Loucy (cell line): ENCODE measurements around the gene CDH5.

ENCODE experiments used
- H2AFZ ChIP-seq: fragments of 200-600 bp; sonication (generic); 2 replicates; pipeline ENCODE4 v1.6.0; 2016; ENCODE audit warnings: antibody characterized with exemption, mild to moderate bottlenecking, low read length, moderate library complexity
- H3F3A ChIP-seq: fragments of 200-600 bp; 2 replicates; pipeline ENCODE4 v1.6.0; 2016; ENCODE audit warnings: antibody characterized with exemption, low read depth, mild to moderate bottlenecking
- H3K27me3 ChIP-seq: fragments of 200-600 bp; sonication (generic); 2 replicates; pipeline ENCODE4 v1.6.1; 2014; ENCODE audit warnings: low read length, mild to moderate bottlenecking; ENCODE audit not compliant: insufficient read depth, poor library complexity, severe bottlenecking
- H3K36me3 ChIP-seq: fragments of 200-600 bp; sonication (generic); 2 replicates; pipeline ENCODE4 v1.6.1; 2016; ENCODE audit warnings: low read length; ENCODE audit not compliant: insufficient read depth
- H3K4me1 ChIP-seq: fragments of 200-600 bp; sonication (generic); 2 replicates; pipeline ENCODE4 v1.5.1; 2014; ENCODE audit warnings: low read length, mild to moderate bottlenecking; ENCODE audit not compliant: insufficient read depth, poor library complexity, severe bottlenecking
- H3K4me2 ChIP-seq: fragments of 200-600 bp; sonication (generic); 2 replicates; pipeline ENCODE4 v1.6.0; 2014; ENCODE audit warnings: antibody characterized with exemption, low read length, low read depth, mild to moderate bottlenecking; ENCODE audit not compliant: poor library complexity, severe bottlenecking
- H3K4me3 ChIP-seq: fragments of 200-600 bp; sonication (generic); 2 replicates; pipeline ENCODE4 v1.5.1; 2014; ENCODE audit warnings: low read length, mild to moderate bottlenecking, mixed read lengths; ENCODE audit not compliant: poor library complexity, severe bottlenecking
- H3K79me2 ChIP-seq: fragments of 200-600 bp; sonication (generic); 2 replicates; pipeline ENCODE4 v1.6.1; 2014; ENCODE audit warnings: low read length; ENCODE audit not compliant: insufficient read depth
- H3K9ac ChIP-seq: fragments of 200-600 bp; sonication (generic); 2 replicates; pipeline ENCODE4 v1.6.0; 2014; ENCODE audit warnings: mild to moderate bottlenecking, low read depth, low read length, moderate library complexity; ENCODE audit not compliant: poor library complexity, severe bottlenecking
- H3K9me2 ChIP-seq: fragments of 200-600 bp; sonication (generic); replicated peaks from 2 replicates; pipeline ENCODE4 v1.6.1; 2016; ENCODE audit warnings: low read depth, low read length, mixed read lengths
- H3K9me3 ChIP-seq: fragments of 200-600 bp; sonication (generic); 2 replicates; pipeline ENCODE4 v1.6.1; 2014; ENCODE audit warnings: mild to moderate bottlenecking, antibody characterized with exemption, low read length, low read depth; ENCODE audit not compliant: insufficient read depth
- H4K20me1 ChIP-seq: fragments of 200-600 bp; sonication (generic); 2 replicates; pipeline ENCODE4 v1.6.0; 2014; ENCODE audit warnings: antibody characterized with exemption, low read length, mild to moderate bottlenecking; ENCODE audit not compliant: insufficient read depth, poor library complexity, severe bottlenecking
- CTCF ChIP-seq: fragments of 200-600 bp; sonication (generic); conservative IDR thresholded peaks from 2 replicates; pipeline ENCODE4 v1.5.1; 2014; ENCODE audit warnings: mild to moderate bottlenecking, antibody characterized with exemption, low read length
- EZH2phosphoT487 ChIP-seq: fragments of 200-600 bp; IDR thresholded peaks from 2 replicates; pipeline ENCODE4 v1.6.1; 2018; ENCODE audit warnings: antibody characterized with exemption, mild to moderate bottlenecking, moderate library complexity, borderline replicate concordance

The CDH5 gene

GRCh38 chr16:66322174-66322573, 44.3 kb upstream of the CDH5 start:
- H3K27me3 ChIP-seq, result no peaks in the 10 kb centered on the region
- H3K79me2 ChIP-seq, result no peaks in the 10 kb centered on the region
- H3K9me3 ChIP-seq, result no peaks in the 10 kb centered on the region
- H3K4me3 ChIP-seq, result no peak overlapping the region
- H3F3A ChIP-seq, result no peaks in the 10 kb centered on the region
- H3K4me1 ChIP-seq, result no peaks in the 10 kb centered on the region
- no peak overlapping the region for H2AFZ ChIP-seq
- TF ChIP-seq CTCF (no peak), EZH2phosphoT487 (no peak)
- no peak overlapping the region for H3K4me2 ChIP-seq
- no peaks in the 10 kb centered on the region for H3K9me2 ChIP-seq
- no peaks in the 10 kb centered on the region for H3K36me3 ChIP-seq
- H4K20me1 ChIP-seq, result no peaks in the 10 kb centered on the region
- no peak overlapping the region for H3K9ac ChIP-seq

GRCh38 chr16:66324815-66325515, 41.5 kb upstream of the CDH5 start:
- Histone ChIP-seq H3K4me3 (no peak overlapping the region), H4K20me1 (no peaks in the 10 kb centered on the region), H3K79me2 (no peaks in the 10 kb centered on the region), H2AFZ (no peak overlapping the region), H3K36me3 (no peaks in the 10 kb centered on the region), H3F3A (no peaks in the 10 kb centered on the region), H3K4me1 (no peaks in the 10 kb centered on the region), H3K9me2 (no peaks in the 10 kb centered on the region), H3K4me2 (no peak overlapping the region), H3K27me3 (no peaks in the 10 kb centered on the region), H3K9me3 (no peaks in the 10 kb centered on the region), H3K9ac (no peak overlapping the region)
- TF ChIP-seq CTCF (peak; percentile 49), EZH2phosphoT487 (no peak)

- Histone ChIP-seq H4K20me1 (no peaks in the 10 kb centered on the region), H3K9me3 (no peaks in the 10 kb centered on the region), H3K79me2 (no peaks in the 10 kb centered on the region), H2AFZ (no peak overlapping the region), H3K36me3 (no peaks in the 10 kb centered on the region), H3K27me3 (no peaks in the 10 kb centered on the region), H3K4me3 (no peak overlapping the region), H3K9me2 (no peaks in the 10 kb centered on the region), H3K4me2 (no peak overlapping the region), H3K4me1 (no peaks in the 10 kb centered on the region), H3F3A (no peaks in the 10 kb centered on the region), H3K9ac (no peak overlapping the region)
- TF ChIP-seq CTCF (no peak), EZH2phosphoT487 (no peak)
Measured at GRCh38 chr16:66325717-66326376, 40.6 kb upstream of the CDH5 start.
